NCI-H524 treated with DMSO at 0.1 percent for 48 hours (cell line): Measurements from ENCODE around the gene ASF1B.
A peak's percentile ranks its signal among the peaks of the same experiment; 100 is the strongest.
"Not testable (repeated sequence)": the region's sequence is repeated elsewhere in the genome, so short reads cannot be mapped to it uniquely, and the experiment has no call there.

Experiments
- DNase-seq: peaks from one replicate; lab custom pipeline; 2025; lab: John Stamatoyannopoulos, UW

ASF1B gene

DNA sequence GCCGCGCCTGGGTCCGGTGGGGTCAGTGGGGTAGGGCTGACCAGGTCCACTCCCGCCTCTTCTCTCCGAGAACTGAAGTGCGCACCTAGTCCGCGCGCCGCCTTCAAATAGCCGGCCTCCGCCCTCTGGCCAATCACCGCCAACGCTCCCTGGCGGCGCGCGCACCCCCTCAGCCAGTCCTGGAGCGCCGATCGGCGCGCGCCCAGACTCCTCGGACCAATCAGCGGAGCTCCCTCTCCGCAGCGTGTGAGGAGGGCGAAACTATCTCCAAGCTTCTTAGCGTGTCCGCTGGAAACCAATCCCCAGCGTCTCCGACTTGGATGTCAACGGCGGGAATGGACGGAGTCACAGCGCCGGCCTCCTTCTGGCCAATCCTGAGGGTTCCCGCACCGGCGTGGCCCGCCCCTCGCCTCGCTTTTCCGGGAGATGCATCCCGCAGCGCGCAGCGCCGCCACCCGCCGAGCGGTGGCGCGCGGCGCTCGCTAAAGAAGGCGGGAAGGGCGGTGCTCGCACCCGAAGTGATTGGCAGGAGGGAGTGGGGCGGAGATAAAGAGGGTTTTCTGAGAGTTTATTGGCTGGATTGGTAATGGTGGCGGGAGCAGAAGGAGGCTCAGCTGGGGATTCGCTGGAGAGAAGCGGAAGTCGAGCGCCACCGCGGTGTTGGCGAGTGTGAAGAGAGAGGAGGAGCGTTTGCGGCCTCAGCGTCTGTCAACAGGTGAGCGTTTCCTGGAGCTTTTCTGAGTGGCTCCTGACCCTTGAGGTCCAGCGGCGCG lies at the start of gene ASF1B:
Gene ASF1B, minus strand, starts transcription at position 81 of the 773 bp plus-strand sequence. CDS start 133 bp downstream, outside the sequence.
- peak; percentile 100 for DNase-seq

DNA sequence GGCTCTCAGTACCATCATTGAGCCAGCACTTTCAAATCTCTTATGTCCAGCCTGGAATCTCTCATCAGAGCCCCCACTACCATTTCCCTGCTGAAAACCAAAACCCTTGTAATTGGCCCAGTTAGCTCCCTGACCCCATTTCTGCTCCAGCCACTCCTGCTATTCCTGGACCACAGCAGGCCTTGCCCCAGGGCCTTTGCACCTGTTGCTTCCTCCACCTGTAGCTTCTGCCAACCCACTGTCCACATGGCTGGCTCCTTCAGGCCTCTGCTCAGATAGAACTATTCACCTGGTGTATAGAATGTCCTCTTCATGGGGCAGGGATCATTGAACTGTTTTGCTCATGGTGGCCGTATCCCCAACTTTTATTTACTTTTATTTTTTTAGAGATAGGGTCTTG lies 49.3 kb upstream of the ASF1B start:
- DNase-seq = not testable (repeated sequence)

DNA sequence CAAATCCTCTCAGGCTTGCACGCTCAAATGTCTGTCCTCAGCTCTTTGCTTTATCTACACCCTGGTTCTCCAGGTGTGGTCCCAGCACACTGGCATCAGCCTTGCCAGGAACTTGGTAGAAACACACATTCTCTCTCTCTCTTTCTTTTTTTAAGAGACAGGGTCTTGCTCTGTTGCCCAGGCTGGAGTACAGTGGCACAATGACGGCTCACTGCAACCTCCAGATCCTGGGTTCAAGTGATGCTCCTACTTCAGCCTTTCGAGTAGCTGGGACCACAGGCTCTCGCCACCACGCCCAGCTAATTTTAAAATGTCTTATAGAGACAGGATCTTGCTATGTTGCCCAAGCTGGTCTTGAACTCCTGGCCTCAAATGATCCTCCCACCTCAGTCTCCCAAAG lies 48.8 kb upstream of the ASF1B start:
- DNase-seq = no peak

DNA sequence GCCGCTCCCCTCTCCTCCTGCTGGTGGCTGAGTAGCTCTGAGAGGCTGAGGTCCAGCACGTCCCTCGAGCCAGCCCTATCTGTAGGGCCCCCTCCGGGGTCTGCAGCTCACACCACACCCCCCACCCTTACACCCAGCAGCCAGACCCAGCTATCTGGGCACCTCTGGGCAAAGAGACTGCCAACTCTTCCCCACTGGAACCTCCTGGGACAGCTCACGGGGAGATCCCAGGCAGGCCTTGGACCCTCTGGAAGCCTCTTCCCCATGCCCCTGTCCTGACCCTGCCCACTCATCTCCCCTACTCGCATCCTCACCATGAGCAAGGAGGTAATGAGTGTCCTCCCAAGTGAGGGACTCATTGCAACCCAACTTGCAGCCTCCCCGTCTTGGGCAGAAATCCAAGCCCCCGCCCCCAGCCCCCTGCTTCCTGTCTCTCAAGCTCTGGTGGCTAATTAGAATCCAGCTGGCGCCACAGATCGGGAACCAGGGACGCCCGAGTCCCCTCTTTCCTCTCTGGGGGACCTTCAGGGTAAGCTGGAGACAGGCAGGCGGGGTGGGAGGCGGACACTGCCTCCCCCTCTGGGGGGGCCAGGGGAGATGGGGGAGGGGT lies 47.5 kb upstream of the ASF1B start:
- DNase-seq = no peak

DNA sequence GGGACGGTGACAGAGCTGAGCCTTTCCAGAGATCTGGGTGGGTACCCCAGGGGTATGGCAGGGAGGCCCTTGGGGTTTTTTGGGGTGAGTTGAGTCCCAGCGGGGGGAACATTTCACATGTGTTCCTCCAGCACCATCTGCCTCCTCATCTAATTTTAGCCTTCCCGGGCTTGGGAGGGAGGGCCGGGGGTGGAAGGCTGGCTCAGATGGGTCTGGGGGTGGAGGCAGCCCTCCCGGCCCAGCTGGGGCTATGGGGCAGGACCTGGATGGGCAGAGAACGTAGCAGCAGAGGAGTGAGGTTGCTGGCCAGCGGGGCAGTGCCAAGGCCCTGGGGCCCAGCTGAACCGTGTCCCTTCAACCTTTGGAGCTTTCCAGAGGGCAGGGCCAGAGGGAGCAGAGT lies 46.1 kb upstream of the ASF1B start:
- no peak for DNase-seq

DNA sequence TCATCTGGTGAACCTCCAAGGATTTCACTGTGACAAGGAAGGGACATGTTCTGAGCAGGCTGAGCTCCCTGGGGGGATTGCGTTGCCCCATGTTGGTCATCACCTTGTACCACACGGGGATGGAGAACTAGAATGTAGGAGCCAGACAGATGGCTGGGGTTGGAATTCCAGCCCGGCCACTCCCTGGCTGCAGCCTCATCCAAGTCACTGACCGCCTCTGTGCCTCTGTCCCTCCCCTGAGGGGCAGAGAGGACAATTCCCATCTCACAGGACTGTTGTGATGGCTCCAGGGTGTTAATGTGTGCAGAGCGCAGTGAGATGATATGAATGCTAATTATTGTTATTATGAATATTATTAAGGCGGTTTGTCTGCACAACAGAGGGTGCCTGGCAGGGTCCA lies 45.5 kb upstream of the ASF1B start:
- DNase-seq = no peak

DNA sequence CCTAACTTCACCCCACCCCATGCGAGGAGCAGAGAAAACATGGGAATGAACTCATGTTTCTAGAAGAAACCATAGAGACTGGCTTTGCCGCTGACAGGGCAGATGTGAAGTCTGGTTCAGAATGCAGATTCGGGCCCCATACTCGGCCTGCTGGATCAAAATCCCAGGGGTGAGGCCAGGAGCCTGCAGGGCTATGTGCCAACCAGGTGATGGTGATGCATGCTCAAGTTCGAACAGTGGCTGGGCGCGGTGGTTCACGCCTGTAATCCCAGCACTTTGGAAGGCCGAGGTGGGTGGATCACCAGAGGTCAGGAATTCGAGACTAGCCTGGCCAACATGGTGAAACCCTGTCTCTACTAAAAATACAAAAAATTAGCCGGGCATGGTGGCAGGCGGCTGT lies 44.8 kb upstream of the ASF1B start:
- DNase-seq = not testable (repeated sequence)

DNA sequence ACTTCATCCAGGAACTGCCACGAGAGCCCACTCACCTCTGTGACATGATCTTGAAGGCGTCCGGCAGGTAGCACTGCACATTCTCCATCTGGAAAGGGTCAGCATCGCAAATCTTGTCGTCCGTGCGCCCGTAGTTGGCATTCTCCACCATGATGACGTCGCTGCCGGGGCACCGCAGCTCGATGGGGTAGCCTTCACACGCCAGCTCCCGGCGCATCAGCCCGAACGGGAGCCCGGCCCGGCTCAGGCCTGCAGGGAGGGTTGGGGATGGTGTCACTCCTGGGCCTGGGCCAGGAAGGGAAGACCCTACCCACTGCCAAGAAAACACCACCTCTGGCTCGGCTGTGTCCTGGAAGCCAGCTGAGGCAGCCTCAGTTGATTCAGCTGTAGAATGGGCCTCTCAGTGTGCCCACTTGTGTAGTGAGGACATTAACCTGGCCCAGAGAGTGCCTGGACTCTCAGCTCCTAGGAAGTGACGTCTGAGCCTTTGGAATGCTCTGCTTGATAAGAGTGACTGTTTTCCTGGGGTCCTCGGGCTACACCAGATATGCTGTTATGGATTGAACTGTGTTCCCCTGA lies 41.2 kb upstream of the ASF1B start:
- DNase-seq = no peak

DNA sequence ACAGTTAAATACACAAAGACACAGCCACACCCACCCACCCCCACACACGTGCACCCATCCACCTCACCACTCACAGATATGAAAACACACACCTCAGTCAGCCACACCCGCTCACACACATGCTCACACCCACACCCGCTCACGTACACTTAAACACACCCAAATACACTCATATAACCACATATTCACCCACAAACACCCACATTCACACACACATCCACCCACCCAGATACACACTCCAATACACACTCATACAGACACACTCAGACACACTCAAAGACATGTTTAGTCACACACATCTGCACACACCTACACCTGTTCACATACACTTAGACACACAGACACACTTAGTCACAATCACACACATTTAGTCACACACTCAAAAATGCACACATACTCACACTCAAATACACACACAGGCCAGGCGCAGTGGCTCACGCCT lies 39.0 kb upstream of the ASF1B start:
- DNase-seq = no peak

DNA sequence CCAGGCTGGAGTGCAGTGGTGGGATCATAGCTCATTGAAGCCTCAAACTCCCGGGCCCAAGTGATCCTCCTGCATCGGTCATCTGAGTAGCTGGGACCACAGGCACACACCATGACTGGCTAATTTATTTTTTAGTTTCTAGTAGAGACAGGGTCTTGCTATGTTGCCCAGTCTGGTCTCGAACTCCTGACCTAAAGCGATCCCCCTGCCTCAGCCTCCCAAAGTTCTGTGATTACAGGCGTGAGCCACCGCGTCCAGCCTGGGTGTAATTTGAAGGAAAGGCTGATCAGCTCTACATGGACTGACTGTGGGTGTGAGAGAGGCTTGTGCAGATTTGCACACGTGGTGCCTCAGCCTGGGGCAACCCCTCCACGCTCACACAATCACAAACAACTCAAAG lies 38.5 kb upstream of the ASF1B start:
- DNase-seq = no peak

DNA sequence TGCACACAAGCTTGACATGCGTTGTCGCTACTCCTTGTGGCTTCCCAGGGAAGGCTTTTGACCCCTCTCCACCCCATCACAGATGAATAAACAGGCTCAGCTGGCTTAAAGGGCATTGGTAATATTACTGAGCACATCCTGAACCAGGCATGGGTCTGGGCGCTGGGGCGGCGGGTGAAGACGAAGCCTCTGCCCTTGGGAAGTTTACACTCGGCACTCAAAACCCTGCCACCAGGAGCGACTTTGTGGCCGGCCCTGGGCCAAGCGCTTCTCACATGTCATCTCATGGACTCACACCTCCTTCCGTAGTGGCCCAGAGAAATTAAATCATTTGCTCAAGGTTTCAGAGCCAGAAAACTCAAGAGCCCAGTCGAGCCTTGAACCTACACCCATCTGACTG lies 32.6 kb upstream of the ASF1B start:
- DNase-seq = no peak

DNA sequence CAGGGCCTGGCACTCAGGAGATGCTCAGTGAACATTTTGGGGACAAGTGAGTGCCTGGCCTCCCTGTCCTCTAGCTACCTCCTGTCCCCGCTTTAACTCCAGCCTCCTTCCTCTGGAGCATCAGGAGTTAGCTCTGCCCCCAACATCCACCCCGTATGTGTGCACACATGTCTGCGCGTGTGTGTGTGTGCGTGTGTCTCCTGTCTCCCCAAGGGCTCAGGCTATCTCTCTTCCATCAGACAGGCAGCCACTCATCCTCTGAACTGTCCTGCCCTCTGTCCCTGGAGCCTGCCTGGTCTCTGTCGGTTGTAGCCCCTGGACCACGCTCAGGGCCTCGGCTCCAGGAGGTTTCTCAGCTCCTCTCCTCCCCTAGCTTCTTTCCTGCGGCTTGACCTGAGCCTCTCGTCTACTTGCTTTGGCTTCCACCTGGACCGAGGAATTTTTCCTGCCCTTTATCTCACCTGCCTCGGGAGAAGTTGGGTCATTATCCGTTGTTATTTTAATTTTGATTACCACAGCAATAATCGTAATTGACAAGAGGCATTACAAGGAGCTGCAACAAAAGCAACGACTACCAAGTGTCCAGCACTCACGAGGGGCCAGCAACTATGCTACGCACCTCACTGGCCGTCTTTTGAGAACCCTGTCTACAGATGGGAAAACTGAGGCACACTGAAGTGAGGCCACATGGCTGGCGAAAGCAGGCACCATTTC lies 32.0 kb upstream of the ASF1B start:
- no peak for DNase-seq

DNA sequence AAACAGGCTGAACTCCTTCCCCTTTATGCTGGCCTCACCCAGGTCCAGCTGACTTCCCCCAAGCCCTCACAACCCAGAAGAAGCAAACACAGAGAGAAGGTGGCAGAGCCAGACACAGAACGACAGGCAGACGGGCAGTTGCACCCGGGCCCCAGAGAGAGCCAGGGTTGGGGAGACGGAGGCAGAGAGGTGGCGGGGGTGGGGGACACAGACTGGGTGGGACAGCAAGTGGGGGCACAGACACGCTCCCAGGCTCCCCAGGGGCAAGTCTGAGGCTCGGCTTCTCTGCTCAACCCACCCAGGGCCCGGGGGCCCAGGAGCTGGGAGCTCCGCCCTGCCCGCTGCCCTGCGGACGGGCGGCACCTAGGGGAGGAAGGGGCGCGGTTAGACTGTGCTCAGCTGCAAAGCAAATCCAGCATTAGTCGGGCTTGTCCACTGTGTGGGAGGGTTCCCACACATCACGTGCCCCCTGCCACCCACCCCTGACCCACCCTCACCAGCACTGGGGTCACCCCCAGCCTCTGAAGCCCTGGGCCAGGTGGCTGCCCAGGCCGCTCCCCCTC lies 31.3 kb upstream of the ASF1B start:
- DNase-seq = no peak

DNA sequence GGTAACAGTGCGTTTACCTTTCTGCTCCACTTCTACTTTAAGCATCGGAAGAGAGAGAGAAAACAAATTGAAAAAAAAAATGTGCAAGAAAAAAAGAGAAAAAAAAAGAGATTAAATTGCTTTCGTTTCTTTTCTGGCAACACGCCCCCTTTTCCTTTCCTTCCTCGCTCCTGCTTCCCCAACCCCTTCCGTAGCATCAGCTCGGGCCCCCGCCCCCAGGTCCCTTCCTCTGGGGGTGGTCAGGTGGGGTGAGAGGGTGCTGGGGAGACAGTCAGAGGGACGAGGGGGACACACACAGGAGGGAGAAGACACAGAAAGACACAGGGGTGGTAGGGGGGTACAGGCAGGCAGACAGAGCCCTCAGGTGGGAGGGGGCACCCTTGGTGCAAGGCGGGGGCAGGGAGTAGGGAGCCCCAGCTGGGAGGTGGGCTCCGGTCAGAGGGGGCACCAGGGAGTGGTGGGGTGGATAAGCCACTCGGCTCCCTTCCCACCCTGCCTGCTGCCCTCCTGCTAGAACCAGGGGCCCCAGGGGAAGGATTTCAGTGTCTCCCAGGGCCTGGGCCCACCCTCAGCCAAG lies 30.7 kb upstream of the ASF1B start:
- no peak for DNase-seq

DNA sequence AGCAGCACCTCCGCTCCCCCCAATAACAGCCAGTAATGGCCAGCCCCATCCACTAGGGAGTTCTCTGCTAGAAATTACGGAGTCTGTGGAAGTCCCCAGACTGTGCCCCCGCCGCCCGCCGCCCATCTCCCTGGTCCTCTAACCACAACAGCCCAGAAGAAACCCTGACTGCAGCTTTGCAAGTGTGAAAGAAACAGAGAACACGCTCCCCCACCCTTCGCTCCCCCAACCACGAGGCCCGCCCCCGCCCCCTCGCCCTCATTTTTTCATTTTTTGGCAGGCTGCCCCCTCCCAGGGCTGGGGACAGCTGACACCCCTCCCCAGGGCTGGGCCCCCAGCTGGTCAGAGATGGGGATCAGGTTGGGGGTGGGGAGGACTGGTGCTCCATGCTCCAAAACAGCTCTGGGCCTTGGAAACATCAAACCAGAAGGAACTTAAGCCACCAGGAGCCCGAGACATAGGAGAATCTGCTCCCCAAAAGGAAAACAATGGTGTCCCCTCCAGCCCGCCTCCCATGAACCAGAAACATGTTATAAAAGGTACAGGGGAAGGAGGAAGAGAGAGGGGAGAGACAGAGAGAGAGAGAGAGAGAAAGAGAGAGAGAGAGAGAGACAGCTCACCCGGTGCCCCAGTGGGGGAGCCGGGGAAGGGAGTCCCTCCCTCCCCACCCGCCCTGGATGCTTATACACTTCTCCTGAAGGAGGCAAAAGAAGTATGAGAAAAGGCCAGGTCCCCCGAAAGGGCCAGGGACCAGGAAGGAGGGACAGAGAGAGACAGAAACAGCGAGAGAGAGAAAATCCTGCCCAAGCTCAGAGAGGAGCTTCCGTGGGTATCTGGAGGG lies 29.8 kb upstream of the ASF1B start:
- no peak for DNase-seq

DNA sequence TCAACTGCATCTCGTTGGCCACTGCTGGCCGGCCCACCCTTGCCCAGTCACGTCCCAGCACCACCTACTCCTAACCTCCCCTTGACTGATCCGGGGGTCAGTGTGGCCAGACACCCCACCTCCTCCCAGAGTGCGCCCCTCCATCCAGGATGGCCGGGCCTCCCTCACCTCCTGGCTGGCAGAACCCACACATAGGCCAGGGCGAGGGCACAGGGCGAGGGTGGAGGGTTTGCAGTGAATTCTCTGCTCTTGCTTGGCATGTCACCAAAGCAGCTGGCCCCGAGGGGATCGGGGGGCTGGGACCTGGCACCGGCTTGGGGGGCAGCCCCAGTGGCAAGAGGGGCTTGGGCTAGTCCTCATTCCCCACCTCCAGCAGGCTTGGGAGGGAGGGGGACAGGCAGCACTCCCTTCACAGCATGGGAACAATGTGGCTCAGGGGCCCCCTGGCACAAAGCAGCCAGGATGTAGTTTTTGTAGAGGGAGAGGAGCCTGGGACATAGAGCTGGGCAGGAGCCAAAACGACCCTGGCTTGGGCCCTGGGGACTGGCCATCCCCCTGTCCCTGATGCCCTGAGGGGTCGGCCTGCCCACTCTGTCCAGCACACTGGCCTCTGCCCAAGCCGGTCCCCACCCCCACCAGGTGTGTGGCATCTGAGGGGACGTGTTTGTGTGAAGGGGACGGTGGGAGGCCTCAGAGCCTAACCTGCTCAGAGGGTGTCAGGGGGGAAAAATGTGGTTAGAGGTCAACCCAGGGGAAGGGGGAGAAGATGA lies 28.5 kb upstream of the ASF1B start:
- no peak for DNase-seq

DNA sequence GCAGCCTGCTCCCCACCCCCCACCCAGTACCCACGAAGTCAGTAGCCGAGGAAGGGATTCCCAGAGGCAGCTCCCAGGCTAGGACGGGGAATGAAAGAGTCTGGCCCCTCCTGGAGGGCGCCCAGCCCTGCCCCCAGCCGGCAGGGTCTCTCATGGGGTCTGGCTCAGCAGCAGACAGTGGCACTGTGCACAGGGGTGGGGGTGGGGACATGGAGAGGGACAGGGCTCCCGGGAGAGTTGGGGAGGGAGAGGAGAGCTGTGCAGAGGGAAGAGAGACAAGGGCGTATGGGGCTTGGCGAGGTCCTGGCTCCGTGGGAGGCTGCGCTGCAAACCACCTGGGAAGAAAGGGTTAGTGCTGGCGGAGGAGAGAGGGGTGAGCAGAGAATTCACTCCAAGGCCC lies 27.7 kb upstream of the ASF1B start:
- DNase-seq = no peak

DNA sequence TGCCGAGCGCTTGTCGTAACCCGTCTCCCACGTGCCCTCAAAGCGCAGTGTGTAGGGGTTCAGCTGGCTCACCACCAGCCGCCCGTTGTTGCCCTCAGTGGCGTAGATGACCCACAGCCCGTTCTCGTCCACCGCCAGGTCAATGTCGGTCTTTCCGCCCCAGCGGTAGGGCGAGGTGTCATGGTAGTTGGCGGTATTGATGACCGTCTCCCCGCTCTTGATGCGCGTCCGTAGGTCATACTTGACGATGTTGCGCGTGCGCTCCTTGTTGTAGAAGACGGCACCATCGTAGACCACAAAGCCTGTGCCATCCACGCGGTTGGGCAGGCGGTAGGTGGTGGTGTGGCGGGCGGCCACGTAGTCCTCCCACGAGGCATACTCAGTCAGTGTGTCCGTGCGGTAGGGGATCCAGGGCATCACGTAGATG lies 26.5 kb upstream of the ASF1B start:
- no peak for DNase-seq

DNA sequence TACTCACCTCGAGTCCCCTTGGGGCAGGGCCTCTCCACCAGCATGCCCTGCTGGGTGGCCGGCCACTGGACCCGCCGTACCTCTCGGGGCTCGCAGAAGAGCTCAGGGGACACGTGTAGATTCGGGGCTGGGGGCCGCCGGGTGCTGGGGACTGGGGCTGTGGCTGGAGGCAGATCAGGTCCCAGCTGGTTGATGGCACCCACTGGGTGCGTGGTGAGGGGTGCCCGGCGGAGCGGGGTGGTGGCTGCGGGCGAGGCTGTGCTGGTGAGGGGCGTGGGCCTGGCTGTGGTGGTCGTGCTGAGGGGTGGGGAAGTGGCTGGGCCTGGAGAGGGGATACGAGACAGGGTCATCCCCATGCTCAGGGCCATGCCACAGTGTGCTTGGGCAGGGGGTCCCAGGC lies 24.9 kb upstream of the ASF1B start:
- no peak for DNase-seq

DNA sequence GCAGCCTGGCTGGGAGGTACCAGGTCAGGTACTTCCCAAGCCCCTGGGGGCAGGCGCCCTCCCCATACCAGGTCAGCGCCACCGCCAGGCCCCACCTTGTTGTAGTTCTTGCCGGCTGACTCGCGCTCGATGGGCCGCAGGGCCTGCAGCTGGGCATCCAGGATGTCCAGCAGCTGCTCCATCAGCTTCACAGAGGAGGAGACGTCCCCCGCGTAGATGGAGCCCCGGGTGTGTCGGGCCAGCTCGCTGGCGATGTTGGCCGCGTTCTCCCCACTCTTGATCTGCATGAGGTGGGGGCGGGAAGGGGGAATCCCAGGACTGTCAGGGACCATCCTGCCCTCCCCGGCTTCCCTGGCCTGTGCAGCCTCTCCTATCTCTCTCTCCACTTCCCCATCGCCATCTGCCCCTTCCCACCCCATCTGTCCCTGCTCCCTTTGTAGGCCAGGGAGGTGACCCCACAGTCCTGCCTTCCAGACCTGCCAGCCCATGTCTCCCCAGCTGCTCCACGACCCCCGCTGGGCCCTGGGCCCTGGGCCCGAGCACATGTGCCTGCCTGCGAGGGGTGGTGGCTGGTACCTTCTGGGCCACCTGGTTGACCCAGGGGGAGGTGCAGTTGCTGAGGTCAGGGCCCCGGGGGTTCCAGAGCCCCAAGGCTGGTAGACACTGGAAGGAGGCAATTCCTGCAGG lies 23.8 kb upstream of the ASF1B start:
- DNase-seq = peak; percentile 12
